HL-60/S4 treated with retinoic acid at 250 ng/mL for 4 days and 3 days (cell line): ENCODE measurements around the gene IPO8.

Experiments
- in situ Hi-C: fragments of 300-500 bp; cut with MboI; formaldehyde crosslinking; loops from 2 replicates; pipeline ENCODE4 v1.7.0; 2022; ENCODE audit warnings: low sequenced_read_pairs

The IPO8 gene

GRCh38 chr12:30695199-30696102 lies at the start of gene IPO8:
IPO8 (minus strand) TSS chr12:30695869; CDS start chr12:30695647, 222 bp downstream.
- in situ Hi-C loops, result no loop called here

GRCh38 chr12:30744321-30744720 lies 48.7 kb upstream of the IPO8 start:
- in situ Hi-C loops, result no loop called here

- in situ Hi-C loops, result no loop called here
Observed at GRCh38 chr12:30740274-30740673, 44.6 kb upstream of the IPO8 start.

GRCh38 chr12:30739020-30739419 lies 43.4 kb upstream of the IPO8 start:
- in situ Hi-C loops, result no loop called here

GRCh38 chr12:30732954-30733637 lies 37.4 kb upstream of the IPO8 start:
- in situ Hi-C loops, result no loop called here

GRCh38 chr12:30730011-30730410 lies 34.3 kb upstream of the IPO8 start:
- in situ Hi-C loops, result no loop called here

DNA sequence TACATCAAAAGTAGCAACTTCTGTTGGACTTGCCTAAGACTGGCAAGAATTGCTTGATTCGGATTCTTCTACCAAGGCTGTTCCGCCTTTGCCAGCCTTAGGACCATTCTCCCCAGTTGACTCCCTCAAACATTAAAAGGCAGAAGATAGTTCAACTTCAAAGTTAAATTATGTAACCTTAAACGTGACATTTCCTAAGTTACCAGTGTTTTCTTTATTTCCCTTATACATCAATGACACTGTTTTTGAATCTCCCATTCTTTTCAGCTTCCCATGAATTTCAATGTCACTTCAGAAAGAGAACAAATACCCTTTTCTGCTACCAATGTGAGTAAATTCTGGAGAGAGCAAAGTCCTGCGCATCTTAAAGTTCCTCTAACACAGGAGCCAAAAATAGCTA lies 33.9 kb upstream of the IPO8 start:
- in situ Hi-C loops, result no loop called here

DNA sequence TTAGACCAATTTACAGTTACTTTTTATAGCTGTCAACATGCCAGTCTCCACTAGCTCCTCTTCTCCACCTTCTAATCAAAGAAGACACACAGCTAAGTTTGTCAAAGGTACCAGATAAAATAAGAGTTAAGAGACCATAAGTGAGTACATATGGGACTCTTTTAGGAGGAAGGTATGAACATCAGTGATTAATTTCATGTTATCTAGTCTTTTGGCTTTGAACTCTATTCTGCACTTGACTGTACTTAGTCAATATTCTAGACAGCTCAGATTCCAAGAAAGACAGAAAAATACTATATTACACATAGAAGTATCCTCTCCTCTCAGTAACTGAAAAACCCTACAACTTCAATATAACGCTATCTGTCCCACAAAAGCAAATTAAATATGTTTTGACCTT lies 31.0 kb upstream of the IPO8 start:
- in situ Hi-C loops, result no loop called here

- in situ Hi-C loops, result no loop called here
Observed at GRCh38 chr12:30725739-30726138, 30.1 kb upstream of the IPO8 start.

DNA sequence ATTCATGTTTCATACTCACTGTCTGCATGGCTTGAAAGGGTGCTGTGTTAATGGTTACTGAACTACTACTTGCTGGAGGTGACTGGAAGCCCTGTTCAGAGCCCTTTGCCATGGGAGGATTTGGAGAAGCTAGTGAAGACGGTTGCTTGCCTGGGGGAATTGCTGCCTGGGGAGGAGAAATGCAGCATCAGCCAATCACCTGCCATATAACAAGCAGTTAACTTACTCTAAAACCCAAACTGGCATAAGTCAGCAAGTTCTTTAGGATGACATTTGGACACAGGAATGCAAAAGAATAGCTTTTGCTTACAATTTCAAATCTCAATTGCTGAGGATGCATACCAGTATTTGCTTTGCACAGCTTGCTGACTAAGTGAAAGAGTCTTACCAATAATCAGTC lies 23.4 kb upstream of the IPO8 start:
- in situ Hi-C loops, result no loop called here

GRCh38 chr12:30707613-30708342 lies 12.1 kb upstream of the IPO8 start:
- in situ Hi-C loops, result no loop called here

GRCh38 chr12:30706476-30706875 lies 10.8 kb upstream of the IPO8 start:
- in situ Hi-C loops, result no loop called here

- in situ Hi-C loops, result no loop called here
Observed at GRCh38 chr12:30701056-30701455, 5.4 kb upstream of the IPO8 start.

DNA sequence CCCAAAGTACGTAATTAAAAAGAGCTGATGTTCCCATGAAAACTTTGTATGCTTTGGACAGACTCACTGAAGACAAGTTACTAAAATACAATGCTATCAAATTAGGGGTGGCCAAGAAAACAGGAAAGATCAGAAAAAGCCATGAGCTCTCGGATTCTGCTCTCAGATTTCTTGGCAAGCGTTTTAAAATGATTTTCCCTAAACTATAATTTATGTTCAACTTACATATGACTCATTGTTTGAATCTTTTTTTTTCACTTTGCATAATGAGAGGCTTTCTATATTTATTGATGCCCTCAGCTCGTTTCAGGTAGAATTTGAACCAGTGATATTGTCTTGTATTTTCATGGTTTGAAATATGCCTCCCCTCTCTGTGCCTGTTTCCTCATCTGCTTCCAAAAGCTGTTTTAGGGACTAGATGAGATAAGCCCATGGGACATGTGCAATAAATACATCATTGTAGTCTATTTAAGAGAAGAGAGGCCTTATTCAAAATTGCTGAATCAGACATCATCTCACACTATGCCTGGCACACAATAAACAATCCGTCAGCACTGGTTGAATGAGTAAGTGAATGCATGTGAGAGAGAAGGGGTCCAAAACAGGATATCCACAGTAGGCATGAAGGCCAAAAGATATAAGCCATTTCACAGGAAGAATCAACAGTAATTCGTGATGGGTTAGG lies 4.7 kb upstream of the IPO8 start:
- in situ Hi-C loops, result no loop called here

DNA sequence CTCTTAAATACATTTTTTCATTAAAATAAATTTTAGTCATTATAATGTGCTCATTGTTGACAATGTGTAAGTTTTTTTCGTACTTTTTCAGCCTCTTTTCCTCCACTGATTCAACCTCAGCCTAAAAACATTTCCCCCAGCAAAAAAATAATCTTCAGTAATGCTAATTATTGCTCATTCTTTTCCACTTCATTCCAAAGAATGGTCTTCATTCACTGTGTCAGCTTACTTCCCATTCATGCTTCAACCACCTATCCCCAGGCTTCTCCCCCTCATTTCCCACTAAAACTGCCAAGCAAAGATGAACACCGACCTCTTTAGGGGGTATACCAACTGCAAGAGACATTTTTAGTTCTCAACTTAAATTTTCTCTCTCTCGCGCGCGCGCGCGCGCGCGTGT lies 2.7 kb upstream of the IPO8 start:
- in situ Hi-C loops, result no loop called here

- in situ Hi-C loops, result no loop called here
Observed at GRCh38 chr12:30696943-30697342, 1.3 kb upstream of the IPO8 start.

GRCh38 chr12:30696486-30696885 lies 817 bp upstream of the IPO8 start:
- in situ Hi-C loops, result no loop called here

GRCh38 chr12:30696103-30696408 lies 387 bp upstream of the IPO8 start:
- in situ Hi-C loops, result no loop called here

GRCh38 chr12:30694412-30695198 lies 1.1 kb downstream of the IPO8 start:
- in situ Hi-C loops, result no loop called here

DNA sequence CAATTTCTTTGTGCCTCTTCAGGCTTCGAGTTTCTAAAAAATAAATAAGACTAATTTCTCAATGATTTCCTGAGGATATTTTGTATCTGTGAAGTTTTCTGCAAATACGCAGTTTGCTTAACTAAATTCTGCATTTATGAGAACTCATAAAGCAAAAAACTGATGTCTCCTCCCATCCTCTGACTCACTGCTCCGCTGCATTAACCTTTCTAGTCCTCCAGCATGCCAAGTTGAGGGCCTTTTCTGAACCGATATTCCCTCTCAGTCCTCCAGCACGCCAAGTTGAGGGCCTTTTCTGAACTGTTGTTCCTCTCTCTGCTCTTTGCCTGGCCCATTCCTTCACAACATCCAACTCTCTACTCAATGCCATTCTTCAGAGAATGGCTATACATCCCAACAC lies 3.2 kb downstream of the IPO8 start:
- in situ Hi-C loops, result no loop called here
